Mesothelial cell of epicardium (in vitro differentiated cells): ENCODE data around the gene ADIRF. TPM values are rescaled to one million over a fixed set of nuclear protein-coding genes. Genes with fewer than 3 reads are reported as not detected.
A peak's percentile ranks its signal among the peaks of the same experiment; 100 is the strongest.

Source experiments
- DNase-seq, 2 experiments: peaks; one replicate each; pipeline ENCODE4 v3.0.0; 2021; ENCODE audit warnings: low spot score in 2 of 2; ENCODE audit not compliant: unreplicated experiment in 2 of 2
- H3K27ac Mint-ChIP-seq: 2 replicates; pipeline ENCODE4 v1.8.0; 2021; ENCODE audit warnings: mixed read lengths
- H3K27me3 Mint-ChIP-seq: 2 replicates; pipeline ENCODE4 v1.8.0; 2021; ENCODE audit warnings: low read depth, mixed read lengths
- H3K36me3 Mint-ChIP-seq: 2 replicates; pipeline ENCODE4 v1.8.0; 2021; ENCODE audit warnings: mixed read lengths
- H3K4me1 Mint-ChIP-seq: 2 replicates; pipeline ENCODE4 v1.8.0; 2021; ENCODE audit warnings: mixed read lengths
- H3K4me3 Mint-ChIP-seq: 2 replicates; pipeline ENCODE4 v1.8.0; 2021; ENCODE audit warnings: mild to moderate bottlenecking, moderate library complexity, mixed read lengths
- H3K9me3 Mint-ChIP-seq: 2 replicates; pipeline ENCODE4 v1.8.0; 2021; ENCODE audit warnings: mixed read lengths
- CTCF ChIP-seq: fragments of 200-600 bp; sonication (generic); IDR thresholded peaks from one replicate; pipeline ENCODE4 v1.5.0; 2021; ENCODE audit warnings: antibody characterized with exemption; ENCODE audit not compliant: unreplicated experiment
- total RNA-seq: library from RNA; stranded (reverse); gene quantifications from 3 replicates; pipeline ENCODE4 v1.2.1, GENCODE V29; 2021

ADIRF gene
- total RNA-seq, 1 donor from 2014 or later: not detected

DNA sequence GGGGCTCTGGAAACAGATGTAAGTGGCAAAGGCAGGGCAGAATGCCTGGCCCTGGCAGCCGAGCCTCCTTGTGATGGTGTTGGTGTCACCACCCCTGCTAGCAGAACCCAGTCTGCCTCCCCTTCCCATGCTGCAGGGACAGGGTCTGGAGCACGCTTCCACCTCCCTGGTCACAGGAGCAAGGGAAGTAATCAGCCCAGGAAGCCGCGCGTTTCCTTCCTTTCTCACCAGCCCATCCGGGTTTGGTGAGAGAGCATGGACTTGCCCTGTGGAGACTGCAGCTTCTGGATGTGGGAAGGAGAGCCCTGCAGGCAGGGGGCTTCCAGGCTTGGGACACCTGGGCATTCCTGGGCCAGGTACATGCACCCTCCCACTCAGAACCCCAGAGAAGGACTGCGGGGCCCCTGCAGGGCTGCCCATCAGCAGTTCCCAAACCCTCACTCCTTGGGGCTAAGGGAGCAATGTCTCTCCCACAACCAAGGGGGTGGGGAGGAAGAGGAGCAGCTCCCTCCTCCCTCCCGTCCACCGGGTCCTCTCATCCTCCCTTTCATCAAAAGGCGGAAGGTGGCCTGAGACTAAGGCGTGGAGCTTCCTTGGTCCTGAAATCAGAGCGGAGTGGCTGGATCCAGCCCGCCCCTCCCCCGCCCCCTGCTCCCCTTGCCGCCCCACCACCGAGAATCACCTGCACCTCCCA lies 12.6 kb upstream of the ADIRF start:
- Mint-ChIP-seq H3K4me3 (no peak overlapping the region), H3K36me3 (peaks cover 8% of the 10 kb centered on the region), H3K4me1 (peaks cover 55% of the 10 kb centered on the region), H3K9me3 (peaks cover 15% of the 10 kb centered on the region), H3K27ac (peak overlapping the region; percentile 88), H3K27me3 (no peaks in the 10 kb centered on the region)
- no peak for TF ChIP-seq CTCF
- no peak for DNase-seq

GRCh38 chr10:86956195-86956847 lies 12.0 kb upstream of the ADIRF start:
- TF ChIP-seq CTCF: no peak
- no peak for DNase-seq
- H3K9me3 Mint-ChIP-seq: peaks cover 15% of the 10 kb centered on the region
- peaks cover 8% of the 10 kb centered on the region for H3K36me3 Mint-ChIP-seq
- no peak overlapping the region for H3K4me3 Mint-ChIP-seq
- peaks cover 56% of the 10 kb centered on the region for H3K4me1 Mint-ChIP-seq
- peak overlapping the region; percentile 56 for H3K27ac Mint-ChIP-seq
- no peaks in the 10 kb centered on the region for H3K27me3 Mint-ChIP-seq

GRCh38 chr10:86956848-86957448 lies 11.3 kb upstream of the ADIRF start:
- H3K9me3 Mint-ChIP-seq: peaks cover 12% of the 10 kb centered on the region
- H3K27me3 Mint-ChIP-seq: no peaks in the 10 kb centered on the region
- H3K4me3 Mint-ChIP-seq: no peak overlapping the region
- H3K4me1 Mint-ChIP-seq: peaks cover 56% of the 10 kb centered on the region
- peaks cover 5% of the 10 kb centered on the region for H3K36me3 Mint-ChIP-seq
- no peak for DNase-seq
- no peak for TF ChIP-seq CTCF
- H3K27ac Mint-ChIP-seq: no peak overlapping the region

- peaks cover 6% of the 10 kb centered on the region for H3K9me3 Mint-ChIP-seq
- no peaks in the 10 kb centered on the region for H3K27me3 Mint-ChIP-seq
- H3K4me3 Mint-ChIP-seq: peak within 1 kb of the TSS; percentile 66
- no peak for DNase-seq
- TF ChIP-seq CTCF: no peak
- peaks cover under 1% of the 10 kb centered on the region for H3K36me3 Mint-ChIP-seq
- peak within 1 kb of the TSS; percentile 87 for H3K27ac Mint-ChIP-seq
- H3K4me1 Mint-ChIP-seq: peaks cover 56% of the 10 kb centered on the region
Measured at GRCh38 chr10:86957471-86958115, 10.7 kb upstream of the ADIRF start, which contains the start of gene MMRN2. MMRN2 (minus strand) TSS chr10:86957615; CDS start chr10:86957541, 74 bp downstream.

GRCh38 chr10:86958116-86958900 lies 10.0 kb upstream of the ADIRF start, which contains the start of gene SNCG:
SNCG (plus strand) TSS chr10:86958599; CDS start chr10:86958698, 99 bp downstream.
- no peaks in the 10 kb centered on the region for H3K36me3 Mint-ChIP-seq
- no peaks in the 10 kb centered on the region for H3K27me3 Mint-ChIP-seq
- peak within 1 kb of the TSS; percentile 87 for H3K27ac Mint-ChIP-seq
- peaks cover 56% of the 10 kb centered on the region for H3K4me1 Mint-ChIP-seq
- no peak for TF ChIP-seq CTCF
- H3K4me3 Mint-ChIP-seq: peak within 1 kb of the TSS; percentile 66
- DNase-seq: no peak
- H3K9me3 Mint-ChIP-seq: no peaks in the 10 kb centered on the region
